Fibroblast of the aortic adventitia (primary cell): ENCODE results near the gene CPSF7. TPM values are rescaled to one million over a fixed set of nuclear protein-coding genes. Genes with fewer than 3 reads are reported as not detected.

Source experiments
- DNase-seq: peaks from one replicate; pipeline ENCODE4 v3.0.0-alpha.2; 2010; ENCODE audit warnings: low read depth
- H3K4me3 ChIP-seq: 2 replicates; pipeline ENCODE4 v1.5.1; 2011; ENCODE audit warnings: low read depth, mild to moderate bottlenecking, control low read depth, low read length, moderate library complexity
- CTCF ChIP-seq: IDR thresholded peaks from 2 replicates; pipeline ENCODE4 v1.5.1; 2011; ENCODE audit warnings: mild to moderate bottlenecking, low read length, control low read depth, inconsistent platforms; ENCODE audit not compliant: insufficient read depth
- small RNA-seq: library from RNA; depleted of rRNA; stranded (forward); fragments of <200 nt; gene quantifications from one replicate; pipeline ENCODE3, GENCODE V24; 2012
- total RNA-seq: library from RNA; depleted of rRNA; stranded (reverse); fragments of >200 nt; gene quantifications from 2 replicates; pipeline ENCODE4 v1.2.3, GENCODE V29; 2012; ENCODE audit warnings: low replicate concordance

Gene CPSF7
- total RNA-seq, 1 donor = 33.8 TPM

- TF ChIP-seq CTCF = no peak
- H3K4me3 ChIP-seq = no peak overlapping the region
- DNase-seq = no peak
Observed at GRCh38 chr11:61358566-61358965, 71.2 kb downstream of the CPSF7 start.

DNA sequence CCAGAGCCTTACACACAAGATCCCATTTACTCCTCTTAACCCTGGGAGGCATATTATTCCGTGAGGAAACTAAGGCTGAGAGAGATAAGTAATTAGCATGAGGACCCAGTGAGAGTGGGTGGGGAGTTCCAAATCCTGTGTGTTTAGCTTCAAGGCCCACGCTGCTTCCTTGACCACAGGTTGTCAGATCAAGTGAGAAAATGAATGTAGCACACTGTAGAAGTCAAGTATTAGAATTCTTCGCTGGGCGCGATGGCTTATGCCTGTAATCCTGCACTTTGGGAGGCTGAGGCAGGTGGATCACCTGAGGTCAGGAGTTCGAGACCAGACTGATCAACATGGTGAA lies 71.9 kb downstream of the CPSF7 start:
- H3K4me3 ChIP-seq = no peak overlapping the region
- no peak for DNase-seq
- no peak for TF ChIP-seq CTCF

DNA sequence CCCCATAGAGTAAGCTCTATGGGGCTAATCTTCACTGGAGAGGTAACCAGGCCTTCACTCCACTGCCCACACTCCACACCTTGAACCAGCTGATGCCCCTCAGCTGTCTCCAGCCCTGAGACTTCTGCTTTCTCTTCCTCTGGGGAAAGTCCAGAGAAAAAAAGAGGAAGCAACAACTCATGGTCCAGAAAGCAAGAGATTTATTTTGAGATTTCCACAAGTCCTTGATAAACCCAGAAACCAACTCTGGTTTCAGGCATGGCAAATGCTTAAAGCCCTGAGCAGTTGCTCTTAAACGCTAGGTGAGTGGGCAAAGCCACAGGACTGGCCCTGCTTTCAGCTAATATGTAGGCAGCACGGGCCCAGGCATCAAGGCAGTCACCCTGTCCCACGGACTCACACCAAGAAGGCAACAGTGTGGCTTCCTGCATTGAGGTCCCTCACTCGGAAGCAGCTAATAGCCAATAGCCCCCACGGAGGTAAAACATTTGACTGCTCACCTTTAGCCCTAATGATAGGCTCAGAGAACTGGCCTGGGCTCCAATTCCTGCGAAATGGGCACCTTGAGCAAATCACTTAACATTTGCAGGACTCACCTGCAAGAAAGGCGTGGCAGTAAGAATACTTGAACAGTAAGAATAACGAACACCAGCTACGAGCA lies 72.4 kb downstream of the CPSF7 start:
- no peak for TF ChIP-seq CTCF
- no peak for DNase-seq
- H3K4me3 ChIP-seq = no peak overlapping the region

DNA sequence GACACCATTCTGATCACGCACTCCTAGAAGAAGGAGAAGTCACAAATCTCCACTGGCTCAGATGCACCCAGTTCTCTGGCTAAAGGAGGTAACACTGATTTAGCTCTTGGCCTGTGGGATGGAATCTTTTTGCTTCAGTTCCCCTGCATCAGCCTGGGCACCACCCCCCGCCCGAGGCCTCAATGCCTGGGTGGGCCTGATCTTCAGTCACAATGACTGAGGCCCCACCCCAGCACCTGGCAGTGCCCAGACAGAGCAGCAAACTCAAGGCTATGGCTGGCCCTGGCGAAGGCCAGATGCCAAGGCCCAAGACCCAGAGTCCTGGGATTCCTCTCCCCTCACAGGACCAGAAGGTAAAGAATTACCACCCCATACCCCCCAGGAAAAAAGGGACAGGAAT lies 73.1 kb downstream of the CPSF7 start:
- no peak for TF ChIP-seq CTCF
- DNase-seq = no peak

DNA sequence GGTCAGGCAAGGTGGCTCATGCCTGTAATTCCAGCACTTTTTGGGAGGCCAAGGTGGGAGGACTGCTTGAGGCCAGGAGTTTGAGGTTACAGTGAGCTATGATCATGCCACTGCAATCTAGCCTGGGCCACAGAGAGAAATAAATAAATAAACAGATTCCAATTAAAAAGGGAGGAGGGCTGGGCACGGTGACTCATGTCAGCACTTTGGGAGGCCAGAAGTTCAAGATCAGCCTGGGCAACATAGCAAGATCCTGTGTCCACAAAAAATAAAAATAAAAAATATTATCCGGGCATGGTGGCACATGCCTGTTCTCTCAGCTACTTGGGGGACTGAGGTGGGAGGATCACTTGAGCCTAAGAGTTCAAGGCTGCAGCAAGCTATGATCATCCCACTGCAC lies 75.6 kb downstream of the CPSF7 start:
- TF ChIP-seq CTCF = no peak
- H3K4me3 ChIP-seq = no peak overlapping the region
- DNase-seq = no peak

More for the DNA sequence above, 73.1 kb downstream of the CPSF7 start:
- H3K4me3 ChIP-seq = no peak overlapping the region

GRCh38 chr11:61353131-61354067 lies 76.4 kb downstream of the CPSF7 start:
- DNase-seq = no peak
- no peak overlapping the region for H3K4me3 ChIP-seq
- no peak for TF ChIP-seq CTCF

Small RNA genes within 50 kb of the gene (small RNA-seq; reads per million reads assigned to genes)
- gene RN7SL23P = not detected

Other genes starting within 250 kb of the CPSF7 start
- 0.18 TPM in 1 of 2 replicates, not detected in the other for gene PGA3, start 226.5 kb downstream of the CPSF7 start, total RNA-seq
- not detected in 2 replicates for gene PGA4, start 207.6 kb downstream of the CPSF7 start, total RNA-seq
- gene PGA5, start 188.8 kb downstream of the CPSF7 start, total RNA-seq = not detected in 2 replicates
- 7.4 and 13.9 TPM in 2 replicates for gene VWCE, start 134.7 kb downstream of the CPSF7 start, total RNA-seq
- 290 and 382 TPM in 2 replicates for gene DDB1, start 96.9 kb downstream of the CPSF7 start, total RNA-seq
- 17.6 and 22.6 TPM in 2 replicates for gene TKFC, start 96.7 kb downstream of the CPSF7 start, total RNA-seq
- gene CYB561A3, start 68.1 kb downstream of the CPSF7 start, total RNA-seq = 60.6 and 62.5 TPM in 2 replicates
- gene TMEM138, start 67.6 kb downstream of the CPSF7 start, total RNA-seq = 13.7 and 38.5 TPM in 2 replicates
- gene TMEM216, start 37.4 kb downstream of the CPSF7 start, total RNA-seq = 12.2 and 19.9 TPM in 2 replicates
- 51.5 and 67.4 TPM in 2 replicates for gene SDHAF2, start 149 bp upstream of the CPSF7 start, total RNA-seq
- 0.27 TPM in 1 of 2 replicates, not detected in the other for gene LRRC10B, start 78.8 kb upstream of the CPSF7 start, total RNA-seq
- gene SYT7, start 151.1 kb upstream of the CPSF7 start, total RNA-seq = 7.0 and 112 TPM in 2 replicates